Cardiac fibroblast (primary cell): ENCODE measurements around the gene DDA1.

ENCODE experiments used
- DNase-seq, 2 donors: peaks; one replicate each; pipeline versions ENCODE4 v3.0.0 to v3.0.0-alpha.2; 2010; ENCODE audit warnings: low read depth in 2 of 2
- H3K4me3 ChIP-seq, 2 donors: replicated peaks in 1 of 2; 1 replicate in 1 of 2; 2 replicates in 1 of 2; pipeline ENCODE4 v1.5.1; 2011; ENCODE audit warnings: low read depth in 2 of 2, low read length in 2 of 2, mild to moderate bottlenecking in 2 of 2, moderate library complexity in 1 of 2
- TF ChIP-seq, protein P1 (sequence below): IDR thresholded peaks from one replicate; pipeline ENCODE4 v1.5.1; 2011; ENCODE audit warnings: low read depth, mild to moderate bottlenecking, low read length, inconsistent platforms

DDA1 gene

DNA sequence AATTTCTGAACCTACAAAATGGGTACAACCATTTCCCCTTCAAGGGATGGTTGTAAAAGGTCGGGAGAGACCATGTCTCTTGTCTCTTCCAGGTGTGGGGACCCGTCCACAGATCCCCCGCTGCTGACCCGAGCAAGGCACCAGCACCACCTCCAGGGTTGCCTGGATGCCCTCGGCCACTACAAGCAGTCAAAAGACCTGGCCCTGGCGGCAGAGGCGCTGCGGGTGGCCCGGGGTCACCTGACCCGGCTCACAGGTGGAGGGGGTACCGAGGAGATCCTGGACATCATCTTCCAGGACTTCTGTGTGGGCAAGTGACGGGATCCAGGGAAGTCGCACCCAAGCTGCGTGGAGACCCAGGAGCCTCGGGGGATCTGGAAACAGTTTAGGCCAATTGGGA lies 32.0 kb downstream of the DDA1 start:
- TF ChIP-seq, protein P1, sequence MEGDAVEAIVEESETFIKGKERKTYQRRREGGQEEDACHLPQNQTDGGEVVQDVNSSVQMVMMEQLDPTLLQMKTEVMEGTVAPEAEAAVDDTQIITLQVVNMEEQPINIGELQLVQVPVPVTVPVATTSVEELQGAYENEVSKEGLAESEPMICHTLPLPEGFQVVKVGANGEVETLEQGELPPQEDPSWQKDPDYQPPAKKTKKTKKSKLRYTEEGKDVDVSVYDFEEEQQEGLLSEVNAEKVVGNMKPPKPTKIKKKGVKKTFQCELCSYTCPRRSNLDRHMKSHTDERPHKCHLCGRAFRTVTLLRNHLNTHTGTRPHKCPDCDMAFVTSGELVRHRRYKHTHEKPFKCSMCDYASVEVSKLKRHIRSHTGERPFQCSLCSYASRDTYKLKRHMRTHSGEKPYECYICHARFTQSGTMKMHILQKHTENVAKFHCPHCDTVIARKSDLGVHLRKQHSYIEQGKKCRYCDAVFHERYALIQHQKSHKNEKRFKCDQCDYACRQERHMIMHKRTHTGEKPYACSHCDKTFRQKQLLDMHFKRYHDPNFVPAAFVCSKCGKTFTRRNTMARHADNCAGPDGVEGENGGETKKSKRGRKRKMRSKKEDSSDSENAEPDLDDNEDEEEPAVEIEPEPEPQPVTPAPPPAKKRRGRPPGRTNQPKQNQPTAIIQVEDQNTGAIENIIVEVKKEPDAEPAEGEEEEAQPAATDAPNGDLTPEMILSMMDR: no peak
- DNase-seq: no peak
- no peak overlapping the region for H3K4me3 ChIP-seq

DNA sequence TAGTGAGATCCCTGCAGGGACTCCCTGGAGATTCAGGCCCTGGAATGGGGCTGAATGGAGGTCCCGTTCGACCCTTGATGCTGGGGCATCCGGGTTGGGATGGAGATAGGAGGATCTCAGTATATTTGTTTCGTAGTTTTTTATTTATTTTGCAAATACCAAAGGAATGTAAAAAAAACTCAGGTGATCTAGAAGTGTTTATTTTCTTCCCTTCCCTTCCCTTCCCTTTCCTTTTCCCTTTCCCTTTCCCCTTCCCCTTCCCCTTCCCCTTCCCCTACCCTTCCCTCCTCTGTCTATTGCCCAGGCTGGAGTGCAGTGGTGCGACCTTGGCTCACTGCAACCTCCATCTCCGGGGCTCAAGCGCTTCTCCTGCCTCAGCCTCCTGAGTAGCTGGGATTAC lies 32.5 kb downstream of the DDA1 start:
- no peak overlapping the region for H3K4me3 ChIP-seq
- DNase-seq: no peak
- TF ChIP-seq, protein P1: no peak

DNA sequence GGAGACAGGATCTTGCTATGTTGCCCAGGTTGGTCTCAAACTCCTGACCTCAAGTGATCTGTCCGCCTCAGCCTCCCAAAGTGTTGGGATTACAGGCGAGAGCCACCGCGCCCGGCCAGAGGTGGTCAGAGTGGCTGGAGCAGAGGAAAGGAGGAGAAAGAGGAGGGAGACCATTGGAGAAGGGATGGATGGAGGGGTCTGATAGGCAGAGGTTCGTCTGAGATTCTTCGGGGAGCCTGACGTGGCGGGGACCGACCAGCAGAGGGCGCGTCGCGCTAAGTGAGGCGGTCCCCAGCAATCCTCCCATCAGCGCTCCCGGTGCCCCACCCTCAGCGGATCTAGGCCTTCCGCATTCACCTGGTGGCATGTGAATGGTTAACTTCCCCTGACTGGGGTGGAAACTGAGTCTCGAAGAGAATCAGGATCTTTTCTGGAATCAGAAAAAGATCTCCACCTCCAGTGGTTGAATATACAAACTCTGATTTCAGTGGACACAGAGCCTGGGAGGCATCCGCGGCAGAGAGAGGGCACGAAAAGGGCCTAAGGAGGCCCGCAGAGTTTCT lies 36.8 kb downstream of the DDA1 start:
- DNase-seq: peak; percentile 72 to 73
- TF ChIP-seq, protein P1: peak; percentile 90
- H3K4me3 ChIP-seq: no peak overlapping the region

DNA sequence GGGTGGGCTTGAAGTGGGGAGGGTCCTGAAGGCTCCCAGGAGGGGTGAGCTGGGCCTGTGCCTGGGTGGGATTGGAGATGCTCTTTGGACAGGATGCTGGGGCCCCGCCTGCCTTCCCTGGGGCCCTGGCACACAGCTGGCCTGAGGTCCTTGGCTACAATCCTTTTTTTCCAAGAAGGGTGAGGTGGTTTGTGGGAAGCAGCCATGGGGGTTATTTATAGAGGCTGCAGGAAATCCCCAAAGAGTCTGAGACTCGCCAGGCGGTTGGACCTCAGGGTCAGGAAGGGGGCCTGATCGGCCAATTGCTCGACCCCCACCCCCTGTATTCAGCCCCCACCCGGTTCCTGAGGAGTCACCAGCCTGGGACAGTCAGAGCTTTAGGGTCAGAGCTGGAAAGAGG lies 38.0 kb downstream of the DDA1 start:
- TF ChIP-seq, protein P1: no peak
- DNase-seq: peak; percentile 54 to 76
- no peak overlapping the region for H3K4me3 ChIP-seq

DNA sequence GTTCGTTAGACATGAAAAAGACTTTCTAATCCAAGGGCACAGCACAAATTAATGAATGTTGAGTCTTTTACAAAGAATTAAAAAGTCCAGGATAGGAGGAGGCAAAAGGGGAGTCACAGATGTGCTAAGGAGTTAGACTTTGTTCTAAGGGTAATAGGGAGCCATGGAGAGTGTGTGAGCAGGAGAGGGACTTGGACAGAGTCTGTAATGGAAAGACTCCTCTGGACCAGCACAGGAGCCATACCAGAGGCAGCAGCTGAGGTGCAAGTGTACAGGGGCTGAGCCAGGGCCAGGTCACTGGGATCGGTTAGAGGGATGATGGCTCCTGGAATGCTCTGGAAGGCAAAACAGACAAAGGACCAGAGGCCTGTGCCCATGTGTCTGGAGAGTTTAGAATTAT lies 38.5 kb downstream of the DDA1 start:
- TF ChIP-seq, protein P1: no peak
- no peak for DNase-seq

DNA sequence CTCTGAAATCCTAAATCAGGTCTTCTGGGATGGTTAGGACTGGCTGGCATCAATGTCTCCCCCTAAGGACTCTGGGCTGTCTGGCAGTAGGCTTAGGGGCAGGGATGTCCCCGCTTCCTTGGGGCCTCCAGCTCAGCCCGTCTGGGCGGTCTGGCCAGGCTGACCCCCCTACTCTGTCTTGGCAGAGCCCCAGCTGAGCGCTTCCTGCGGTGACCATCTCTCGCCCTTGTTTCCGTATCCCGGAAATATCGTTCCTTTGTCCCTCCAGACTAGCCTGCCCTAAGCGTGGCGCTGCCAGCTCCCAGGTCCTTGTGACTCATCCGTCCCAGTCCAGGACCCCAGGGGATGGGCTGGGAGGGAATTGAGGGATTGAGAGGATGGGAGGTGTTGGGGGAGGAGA lies 39.3 kb downstream of the DDA1 start:
- TF ChIP-seq, protein P1: no peak
- peak; percentile 79 to 85 for DNase-seq
- H3K4me3 ChIP-seq: peak overlapping the region in 1 of 2 donors; percentile 24

More for the DNA sequence above, 38.5 kb downstream of the DDA1 start:
- no peak overlapping the region for H3K4me3 ChIP-seq
